CD4-positive, alpha-beta memory T cell (primary cell): ENCODE data around the gene TUT4. TPM values are rescaled to one million over a fixed set of nuclear protein-coding genes. Genes with fewer than 3 reads are reported as not detected.

Experiments used
- CTCF ChIA-PET: fragments of 350-600 bp; sonication (Branson Sonifier 250); formaldehyde crosslinking; loops from one replicate; lab custom pipeline; 2021; ENCODE audit warnings: inconsistent platforms; ENCODE audit not compliant: partially characterized antibody; lab: Charles Lee
- POLR2A ChIA-PET: fragments of 350-600 bp; sonication (Branson Sonifier 250); formaldehyde crosslinking; loops from one replicate; lab custom pipeline; 2021; ENCODE audit not compliant: partially characterized antibody; lab: Charles Lee
- DNase-seq, 5 donors: peaks; one replicate each; pipeline versions ENCODE4 v3.0.0 to v3.0.0-alpha.2; 2020 to 2022; ENCODE audit warnings: mixed read lengths in 1 of 5
- H3K27ac ChIP-seq: one replicate; pipeline ENCODE4 v1.7.0; 2013; ENCODE audit warnings: low read depth, low read length
- H3K27me3 ChIP-seq: 2 replicates; pipeline ENCODE4 v1.7.0; 2013; ENCODE audit warnings: mild to moderate bottlenecking, low read length, moderate library complexity; ENCODE audit not compliant: insufficient read depth
- H3K36me3 ChIP-seq: 2 replicates; pipeline ENCODE4 v1.7.0; 2013; ENCODE audit warnings: mild to moderate bottlenecking, low read length, moderate library complexity; ENCODE audit not compliant: insufficient read depth
- H3K4me1 ChIP-seq: 2 replicates; pipeline ENCODE4 v1.7.0; 2013; ENCODE audit warnings: mild to moderate bottlenecking, low read length, moderate library complexity; ENCODE audit not compliant: insufficient read depth
- H3K4me3 ChIP-seq, 2 donors: one replicate each; pipeline ENCODE4 v1.7.0; 2013; ENCODE audit warnings: low read length in 2 of 2, mild to moderate bottlenecking in 1 of 2
- H3K9me3 ChIP-seq, 2 donors: one replicate each; pipeline ENCODE4 v1.7.0; 2013; ENCODE audit warnings: low read length in 2 of 2, control low read depth in 1 of 2; ENCODE audit not compliant: control insufficient read depth in 1 of 2
- H3K27ac Mint-ChIP-seq, 7 donors: one replicate each; pipeline ENCODE4 v1.8.0; 2020 to 2021; ENCODE audit warnings: mixed read lengths in 7 of 7, mild to moderate bottlenecking in 6 of 7, inconsistent platforms in 3 of 7, moderate library complexity in 3 of 7
- H3K27me3 Mint-ChIP-seq, 2 donors: one replicate each; pipeline ENCODE4 v1.8.0; 2020 to 2021; ENCODE audit warnings: mixed read lengths in 2 of 2
- H3K36me3 Mint-ChIP-seq, 2 donors: one replicate each; pipeline ENCODE4 v1.8.0; 2020 to 2021; ENCODE audit warnings: mixed read lengths in 2 of 2, inconsistent platforms in 1 of 2, mild to moderate bottlenecking in 1 of 2
- H3K4me1 Mint-ChIP-seq, 4 donors: one replicate each; pipeline ENCODE4 v1.8.0; 2020 to 2021; ENCODE audit warnings: mixed read lengths in 4 of 4, mild to moderate bottlenecking in 1 of 4
- H3K4me3 Mint-ChIP-seq, 8 donors: one replicate each; pipeline ENCODE4 v1.8.0; 2020 to 2021; ENCODE audit warnings: mixed read lengths in 8 of 8, mild to moderate bottlenecking in 7 of 8, moderate library complexity in 6 of 8, inconsistent platforms in 3 of 8
- H3K9me3 Mint-ChIP-seq, 8 donors: one replicate each; pipeline ENCODE4 v1.8.0; 2020 to 2021; ENCODE audit warnings: mixed read lengths in 8 of 8, mild to moderate bottlenecking in 5 of 8, inconsistent platforms in 3 of 8, moderate library complexity in 1 of 8
- intact Hi-C: fragments of 100-400 bp; cut with micrococcal nuclease; formaldehyde crosslinking; loops from one replicate; pipeline ENCODE4 v1.15.1; 2023
- polyA plus RNA-seq, 2 donors: library from polyadenylated mRNA; unstranded; fragments of 300-500 nt; fragmentation: Illumina TruSeq; gene quantifications; one replicate each; pipeline ENCODE4 v1.2.3, GENCODE V29; 2021
- total RNA-seq, 2 experiments: library from RNA; stranded (reverse); gene quantifications; one replicate each; pipeline ENCODE4 v1.2.3, GENCODE V29; 2021

Gene TUT4
- total and polyA plus RNA-seq, 4 experiments from 2014 or later = 22.4 to 159 (median 96.8) TPM

DNA sequence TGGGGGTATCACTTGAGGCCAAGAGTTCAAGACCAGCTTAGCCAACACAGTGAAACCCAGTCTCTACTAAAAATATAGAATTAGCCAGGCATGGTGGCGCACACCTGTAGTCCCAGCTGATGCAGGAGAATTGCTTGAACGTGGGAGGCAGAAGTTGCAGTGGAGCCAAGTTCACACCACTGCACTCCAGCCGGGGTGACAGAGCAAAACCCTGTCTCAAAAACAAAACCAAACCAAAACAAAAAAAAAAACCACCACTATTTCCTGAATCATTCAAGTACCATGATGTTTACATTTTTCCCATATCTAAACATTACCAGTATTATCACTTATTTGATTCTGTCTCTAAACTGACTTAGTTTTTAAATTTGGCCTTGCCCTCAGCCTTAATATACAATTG lies 29.5 kb downstream of the TUT4 start:
- H3K27ac Mint-ChIP-seq = peak overlapping the region in 5 of 7 donors; percentile 17 to 67 (median 51)
- CTCF ChIA-PET = interaction anchor here (0.8 to 1.4 kb wide), 5 partner anchors 10 to 163 kb away, joined by 3 to 5 read pairs (median 4); no protein-coding TSS in a partner anchor
- H3K4me3 ChIP-seq = no peak overlapping the region

DNA sequence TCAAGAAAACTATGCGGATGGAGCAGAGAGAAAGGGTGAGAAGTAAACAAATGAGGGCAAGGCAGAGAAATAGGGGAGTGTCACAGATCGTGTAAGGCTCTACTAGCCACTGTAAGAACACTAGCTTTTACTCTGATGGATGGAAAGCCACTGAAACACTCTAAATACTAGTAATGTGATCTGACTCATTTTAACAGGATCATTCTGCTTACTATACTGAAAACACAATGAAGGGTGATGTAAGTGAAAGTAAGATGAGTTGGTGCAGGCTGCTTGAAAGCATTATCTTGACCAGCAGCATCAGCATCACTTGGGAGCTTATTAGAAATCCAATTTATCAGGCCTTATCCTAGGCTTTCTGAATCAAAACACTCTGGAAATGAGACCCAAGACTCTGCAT lies 32.7 kb downstream of the TUT4 start:
- H3K4me3 Mint-ChIP-seq = no peak overlapping the region
- no peaks in the 10 kb centered on the region for H3K9me3 ChIP-seq
- peaks cover 16 to 44% (median 29%) of the 10 kb centered on the region in 4 donors for H3K4me1 Mint-ChIP-seq
- H3K27me3 Mint-ChIP-seq = no peaks in the 10 kb centered on the region
- H3K27me3 ChIP-seq = no peaks in the 10 kb centered on the region
- H3K4me3 ChIP-seq = no peak overlapping the region
- intact Hi-C loops = no loop called here
- peaks cover 13% of the 10 kb centered on the region for H3K4me1 ChIP-seq
- H3K9me3 Mint-ChIP-seq = no peaks in the 10 kb centered on the region
- ChIA-PET CTCF (no interaction called here), POLR2A (no interaction called here)
- H3K27ac Mint-ChIP-seq = peak overlapping the region in 5 of 7 donors; percentile 38 to 85 (median 65)
- peaks cover 35 to 38% of the 10 kb centered on the region in 2 donors for H3K36me3 Mint-ChIP-seq
- DNase-seq = no peak
- H3K36me3 ChIP-seq = peaks cover 12% of the 10 kb centered on the region
- H3K27ac ChIP-seq = no peak overlapping the region

More for the DNA sequence above, 29.5 kb downstream of the TUT4 start:
- POLR2A ChIA-PET = interaction anchor here (4.1 kb wide), 1 partner anchor 29 kb away, joined by 19 read pairs; the partner anchor contains the start of gene TUT4
- H3K4me1 ChIP-seq = peaks cover 13% of the 10 kb centered on the region
- H3K27me3 ChIP-seq = no peaks in the 10 kb centered on the region
- Mint-ChIP-seq H3K9me3 (no peaks in the 10 kb centered on the region), H3K4me1 (peaks cover 19 to 40% (median 30%) of the 10 kb centered on the region in 4 donors), H3K36me3 (peaks cover 36 to 38% of the 10 kb centered on the region in 2 donors), H3K27me3 (no peaks in the 10 kb centered on the region), H3K4me3 (peak overlapping the region in 4 of 8 donors; percentile 33 to 62 (median 55))
- peaks cover 15% of the 10 kb centered on the region for H3K36me3 ChIP-seq
- no peak overlapping the region for H3K27ac ChIP-seq
- peak in 4 of 5 donors; percentile 8 to 32 (median 16) for DNase-seq
- no peaks in the 10 kb centered on the region for H3K9me3 ChIP-seq
- intact Hi-C loops = loop anchor here (2.0 kb wide), 1 partner anchor 29 kb away; the partner anchor contains the start of gene TUT4

DNA sequence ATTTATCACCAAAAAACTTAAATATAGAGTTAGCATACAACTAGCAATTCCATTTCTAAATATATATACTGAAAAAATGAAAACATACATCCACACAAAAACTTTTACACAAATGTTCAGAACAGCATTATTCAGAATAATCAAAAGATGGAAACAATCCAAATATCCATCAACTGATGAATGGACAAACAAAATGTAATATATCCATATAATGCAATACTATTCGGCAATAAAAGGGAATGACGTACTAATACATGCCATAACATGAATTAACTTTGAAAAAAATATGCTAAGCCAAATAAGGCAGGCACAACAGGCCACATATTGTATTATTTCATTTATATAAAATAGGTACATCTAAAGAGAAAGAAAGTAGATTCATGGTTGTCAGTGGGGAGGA lies 33.9 kb downstream of the TUT4 start:
- Mint-ChIP-seq H3K4me3 (no peak overlapping the region), H3K27me3 (no peaks in the 10 kb centered on the region), H3K4me1 (peaks cover 13 to 33% (median 25%) of the 10 kb centered on the region in 4 donors), H3K9me3 (no peaks in the 10 kb centered on the region), H3K36me3 (peaks cover 35 to 37% of the 10 kb centered on the region in 2 donors), H3K27ac (no peak overlapping the region)
- H3K9me3 ChIP-seq = no peaks in the 10 kb centered on the region
- H3K4me1 ChIP-seq = peaks cover 11% of the 10 kb centered on the region
- DNase-seq = no peak
- peaks cover 12% of the 10 kb centered on the region for H3K36me3 ChIP-seq
- ChIA-PET CTCF (no interaction called here), POLR2A (no interaction called here)
- H3K27me3 ChIP-seq = no peaks in the 10 kb centered on the region
- H3K27ac ChIP-seq = no peak overlapping the region
- no peak overlapping the region for H3K4me3 ChIP-seq
- intact Hi-C loops = no loop called here

DNA sequence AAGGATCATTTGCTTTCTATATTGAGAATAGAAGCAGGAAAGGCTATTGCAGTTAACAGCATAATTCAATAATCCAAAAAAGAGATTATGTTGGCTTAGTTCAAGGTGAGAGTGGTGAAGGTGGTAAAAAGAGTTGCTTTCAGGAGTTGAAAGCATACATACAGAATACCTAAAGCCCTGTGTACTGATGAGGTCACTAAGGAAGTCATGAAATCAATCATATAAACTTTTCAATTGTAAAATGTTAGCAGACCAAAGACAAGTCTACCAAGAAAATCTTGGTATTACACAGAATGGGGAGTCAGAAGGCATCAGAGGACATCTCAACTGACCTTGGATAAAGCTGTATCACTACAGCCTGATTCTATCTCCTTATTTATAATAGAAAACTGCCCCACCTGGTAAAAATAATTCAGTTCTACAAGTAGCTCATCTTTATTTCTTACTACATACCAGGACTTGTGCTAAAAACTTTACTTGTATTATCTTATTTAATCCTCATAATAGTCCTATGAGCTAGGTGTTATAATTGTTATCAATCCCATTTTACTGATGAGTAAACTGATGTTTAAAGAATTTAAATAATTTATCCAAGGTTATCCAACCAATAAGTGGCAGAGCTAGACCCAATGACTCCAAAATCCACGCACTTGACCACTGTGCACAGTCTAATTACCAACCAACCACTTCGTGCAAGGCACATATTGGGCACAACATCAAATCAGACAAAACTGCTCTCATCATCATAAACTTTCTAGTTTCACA lies 40.9 kb downstream of the TUT4 start:
- intact Hi-C loops = no loop called here
- no peak overlapping the region for H3K4me3 Mint-ChIP-seq
- peak overlapping the region in 1 of 7 donors; percentile 30 for H3K27ac Mint-ChIP-seq
- H3K36me3 Mint-ChIP-seq = peaks cover 56 to 62% of the 10 kb centered on the region in 2 donors
- no peaks in the 10 kb centered on the region for H3K9me3 ChIP-seq
- H3K27ac ChIP-seq = no peak overlapping the region
- ChIA-PET POLR2A (interaction anchor here (0.8 kb wide), 1 partner anchor 41 kb away, joined by 3 read pairs; the partner anchor contains the start of gene TUT4), CTCF (interaction anchor here (0.5 to 1.3 kb wide), 3 partner anchors 11 to 185 kb away, joined by 3 to 4 read pairs (median 3); no protein-coding TSS in a partner anchor)
- DNase-seq = no peak
- no peaks in the 10 kb centered on the region for H3K27me3 ChIP-seq
- H3K4me1 Mint-ChIP-seq = peaks cover 10 to 13% (median 11%) of the 10 kb centered on the region in 4 donors
- peaks cover 3% of the 10 kb centered on the region for H3K4me1 ChIP-seq
- H3K27me3 Mint-ChIP-seq = no peaks in the 10 kb centered on the region
- peaks cover 17% of the 10 kb centered on the region for H3K36me3 ChIP-seq
- no peaks in the 10 kb centered on the region for H3K9me3 Mint-ChIP-seq
- no peak overlapping the region for H3K4me3 ChIP-seq

DNA sequence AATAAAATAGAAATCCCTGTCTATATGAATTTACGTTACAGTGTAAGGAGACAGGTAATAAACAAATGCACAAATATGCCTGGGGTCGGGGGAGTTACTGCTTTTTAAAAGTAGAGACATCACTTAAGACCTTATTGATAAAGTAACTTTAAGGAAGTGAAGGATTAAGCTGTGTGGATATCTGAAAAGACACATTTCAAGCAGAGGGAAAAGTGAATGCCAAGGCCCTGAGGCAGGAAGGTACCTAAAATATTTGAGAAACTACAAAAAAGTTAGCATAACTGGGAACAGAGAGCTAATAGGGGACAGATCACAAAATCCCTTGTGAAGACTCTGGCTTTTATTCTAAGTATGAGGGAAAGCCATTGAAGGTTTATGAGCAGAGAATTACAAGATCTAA lies 41.5 kb downstream of the TUT4 start:
- ChIA-PET POLR2A (interaction anchor here (0.8 kb wide), 1 partner anchor 176 kb away, joined by 3 read pairs; no protein-coding TSS in a partner anchor), CTCF (interaction anchor here (0.5 to 1.0 kb wide), 2 partner anchors 11 to 185 kb away, joined by 3 to 4 read pairs; no protein-coding TSS in a partner anchor)
- no peaks in the 10 kb centered on the region for H3K27me3 Mint-ChIP-seq
- no peaks in the 10 kb centered on the region for H3K9me3 Mint-ChIP-seq
- Histone ChIP-seq H3K27me3 (no peaks in the 10 kb centered on the region), H3K4me3 (no peak overlapping the region), H3K36me3 (peaks cover 17% of the 10 kb centered on the region), H3K27ac (no peak overlapping the region), H3K9me3 (no peaks in the 10 kb centered on the region), H3K4me1 (peaks cover 3% of the 10 kb centered on the region)
- H3K36me3 Mint-ChIP-seq = peaks cover 61 to 66% of the 10 kb centered on the region in 2 donors
- H3K27ac Mint-ChIP-seq = peak overlapping the region in 3 of 7 donors; percentile 32 to 52 (median 42)
- DNase-seq = no peak
- no peak overlapping the region for H3K4me3 Mint-ChIP-seq
- intact Hi-C loops = no loop called here
- peaks cover 8 to 11% (median 10%) of the 10 kb centered on the region in 4 donors for H3K4me1 Mint-ChIP-seq

DNA sequence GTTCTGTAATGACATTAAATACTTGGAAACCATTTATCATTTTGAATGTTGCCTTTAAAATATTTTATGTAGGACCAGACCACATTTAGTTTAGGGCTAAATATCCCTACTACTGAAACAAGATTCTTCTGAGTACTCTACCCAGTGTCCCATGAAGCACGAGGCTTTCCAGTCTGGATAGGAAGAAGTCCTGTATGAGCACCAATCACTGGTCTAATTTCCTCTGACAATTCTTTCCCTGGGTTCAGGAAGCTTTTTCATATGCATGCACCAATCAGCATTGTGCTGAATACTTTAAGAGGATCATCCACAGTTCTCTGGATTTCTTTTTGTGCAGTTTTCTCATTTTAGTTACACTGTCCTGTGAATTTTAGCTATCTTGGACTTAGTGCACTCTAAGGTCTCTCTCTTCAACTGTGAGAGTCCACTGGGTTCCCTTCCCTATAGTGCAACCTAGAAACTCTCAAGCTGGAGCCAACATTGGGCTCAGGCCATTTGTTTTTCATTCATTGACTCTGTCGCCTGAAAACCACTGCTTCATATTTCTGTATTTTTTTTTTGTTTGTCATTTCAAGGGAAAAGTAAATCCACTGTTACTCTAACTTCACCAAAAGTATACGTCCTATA lies 45.9 kb downstream of the TUT4 start:
- H3K36me3 ChIP-seq = peaks cover 8% of the 10 kb centered on the region
- intact Hi-C loops = no loop called here
- peaks cover 5 to 26% (median 19%) of the 10 kb centered on the region in 4 donors for H3K4me1 Mint-ChIP-seq
- ChIA-PET POLR2A (no interaction called here), CTCF (interaction anchor here (0.5 kb wide), 1 partner anchor 9 kb away, joined by 4 read pairs; no protein-coding TSS in a partner anchor)
- no peak overlapping the region for H3K4me3 ChIP-seq
- H3K9me3 Mint-ChIP-seq = no peaks in the 10 kb centered on the region
- H3K27me3 Mint-ChIP-seq = no peaks in the 10 kb centered on the region
- no peaks in the 10 kb centered on the region for H3K9me3 ChIP-seq
- no peak overlapping the region for H3K27ac ChIP-seq
- no peak for DNase-seq
- peak overlapping the region in 1 of 7 donors; percentile 36 for H3K27ac Mint-ChIP-seq
- peaks cover 65% of the 10 kb centered on the region in 2 donors for H3K36me3 Mint-ChIP-seq
- peaks cover 3% of the 10 kb centered on the region for H3K4me1 ChIP-seq
- no peaks in the 10 kb centered on the region for H3K27me3 ChIP-seq
- H3K4me3 Mint-ChIP-seq = no peak overlapping the region

DNA sequence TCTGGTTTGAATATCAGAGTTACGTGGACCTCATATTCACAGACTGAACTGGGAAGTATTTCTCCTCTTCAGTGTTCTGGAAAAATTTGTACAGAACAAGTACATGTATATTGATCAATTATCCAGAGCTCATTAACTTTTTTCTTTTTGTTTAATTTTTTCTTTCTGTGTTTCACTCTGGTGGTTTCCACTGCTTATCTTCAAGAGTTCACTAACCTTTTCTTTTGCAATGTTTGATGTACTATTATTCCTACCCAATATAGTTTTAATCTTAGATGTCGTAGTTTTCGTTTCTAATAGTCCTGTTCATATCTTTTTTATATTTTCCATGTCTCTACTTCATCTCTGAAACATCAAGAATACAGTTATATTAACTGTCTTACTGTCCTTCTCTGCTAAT lies 46.5 kb downstream of the TUT4 start:
- intact Hi-C loops = no loop called here

More for the DNA sequence above, 46.5 kb downstream of the TUT4 start:
- Histone ChIP-seq H3K36me3 (peaks cover 8% of the 10 kb centered on the region), H3K27ac (no peak overlapping the region), H3K9me3 (no peaks in the 10 kb centered on the region), H3K4me1 (no peaks in the 10 kb centered on the region), H3K27me3 (no peaks in the 10 kb centered on the region), H3K4me3 (no peak overlapping the region)
- POLR2A ChIA-PET = no interaction called here
- H3K9me3 Mint-ChIP-seq = no peaks in the 10 kb centered on the region
- CTCF ChIA-PET = no interaction called here
- no peak for DNase-seq
- peak overlapping the region in 1 of 7 donors; percentile 18 for H3K27ac Mint-ChIP-seq
- no peak overlapping the region for H3K4me3 Mint-ChIP-seq
- H3K4me1 Mint-ChIP-seq = peaks cover 3 to 26% (median 20%) of the 10 kb centered on the region in 4 donors
- peaks cover 62 to 64% of the 10 kb centered on the region in 2 donors for H3K36me3 Mint-ChIP-seq
- no peaks in the 10 kb centered on the region for H3K27me3 Mint-ChIP-seq
